GM12892 (cell line): ENCODE results near the gene ANK3.

Experiments used
- POLR2A ChIP-seq: IDR thresholded peaks from 2 replicates; pipeline ENCODE4 v1.6.1; 2011; ENCODE audit warnings: low read depth, low read length, control low read depth
- POLR2AphosphoS5 ChIP-seq: IDR thresholded peaks from 2 replicates; pipeline ENCODE4 v1.6.1; 2011; ENCODE audit warnings: low read depth, low read length, control low read depth
- TAF1 ChIP-seq: IDR thresholded peaks from 2 replicates; pipeline ENCODE4 v1.6.1; 2011; ENCODE audit warnings: low read depth, mild to moderate bottlenecking, control low read depth, low read length, borderline replicate concordance

DNA sequence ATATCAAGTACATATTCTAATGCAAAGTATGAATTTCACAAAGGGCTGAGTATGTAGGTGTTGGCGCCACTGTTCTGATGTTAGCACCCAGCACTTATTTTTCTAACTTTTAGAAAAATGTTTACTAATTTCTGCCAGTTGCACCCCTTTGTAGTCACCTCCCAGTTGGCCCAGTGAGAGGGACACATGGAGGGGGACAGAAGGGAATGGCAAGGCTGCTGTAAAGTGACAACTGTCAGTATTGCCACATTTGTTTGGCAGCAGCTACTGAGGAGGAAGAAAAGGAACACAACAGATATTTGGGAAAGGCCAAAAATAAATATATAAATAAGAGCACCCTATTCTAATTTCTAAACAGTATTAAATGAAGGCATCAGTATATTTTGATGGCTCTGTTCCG, 57.3 kb downstream of the ANK3 start:
- no peak for TF ChIP-seq TAF1
- TF ChIP-seq POLR2A = no peak
- no peak for TF ChIP-seq POLR2AphosphoS5
